Measurements from ENCODE around the gene JUP. TPM values are rescaled to one million over a fixed set of nuclear protein-coding genes. Genes with fewer than 3 reads are reported as not detected.

JUP gene
- total RNA-seq, 1 experiment from 2014 or later, result 224 TPM

GRCh38 chr17:41738077-41738800 lies 48.3 kb downstream of the JUP start:
- intact Hi-C loops (cut with micrococcal nuclease), result loop anchor here (1.0 to 2.0 kb wide), 4 partner anchors 63 to 147 kb away; partner anchors contain the start of genes KLHL11 and P3H4
- peak; percentile 63 for DNase-seq (ENCODE audit: low read depth, low spot score)
- H3K4me2 ChIP-seq (ENCODE audit: low read length), result peak overlapping the region; percentile 34
- H3K4me1 ChIP-seq (ENCODE audit: control insufficient read depth in 1 of 2, insufficient read depth in 2 of 2, low read length in 2 of 2), result peaks cover 21 to 46% of the 10 kb centered on the region in 2 experiments
- POLR2A ChIA-PET, result interaction anchor here (1.6 kb wide), 1 partner anchor 62 kb away, joined by 6 read pairs; no protein-coding TSS in a partner anchor
- H3K4me3 ChIP-seq (replicated peaks in 1 of 2; ENCODE audit: low read depth in 1 of 2, low read length in 2 of 2), result no peak overlapping the region
- peak; percentile 79 for ATAC-seq
- H3K9ac ChIP-seq (ENCODE audit: low read length), result peak overlapping the region; percentile 55
- no peaks in the 10 kb centered on the region for H3K27me3 ChIP-seq (ENCODE audit: insufficient read depth, low read length)
- H4K20me1 ChIP-seq (ENCODE audit: insufficient read depth), result no peaks in the 10 kb centered on the region
- no peaks in the 10 kb centered on the region for H3K36me3 ChIP-seq (ENCODE audit: control insufficient read depth in 1 of 2, insufficient read depth in 2 of 2, low read length in 2 of 2)
- CTCF ChIA-PET, result interaction anchor here (0.6 to 1.9 kb wide), 13 partner anchors 8 to 228 kb away, joined by 3 to 32 read pairs (median 3); partner anchors contain the start of genes CNP, ODAD4 and P3H4
- RAD21 ChIA-PET (ENCODE audit: low non-redundant PET in 1 of 2, low total read pairs in 2 of 2, uncharacterized antibody in 2 of 2, unreplicated experiment in 2 of 2), result interaction anchor here (0.6 to 1.4 kb wide), 8 partner anchors 62 to 259 kb away, joined by 3 to 5 read pairs (median 3); partner anchors contain the start of gene P3H4 (in 1 of the 2)
- no peaks in the 10 kb centered on the region for H3K9me2 ChIP-seq (ENCODE audit: insufficient read depth)
- H3K9me3 ChIP-seq (ENCODE audit: control insufficient read depth in 1 of 2, insufficient read depth in 1 of 2, low read depth in 1 of 2, low read length in 2 of 2), result no peaks in the 10 kb centered on the region
- no peaks in the 10 kb centered on the region for H3K79me2 ChIP-seq (ENCODE audit: insufficient read depth, low read length)
- H2AFZ ChIP-seq (ENCODE audit: low read depth, low read length, poor library complexity, severe bottlenecking), result no peak overlapping the region
- H3K27ac ChIP-seq (ENCODE audit: low read depth, low read length), result peak overlapping the region; percentile 39
- BruUV-seq (replicated peaks), result no TSS peak
- peak; percentile 83 for TF ChIP-seq YY1 (IDR thresholded peaks at IDR 0.05; ENCODE audit: extremely low read depth, insufficient replicate concordance, low read depth, low read length)
- no peak for TF ChIP-seq EZH2 (IDR thresholded peaks at IDR 0.05)
- TF ChIP-seq CTCF (IDR thresholded peaks at IDR 0.05 in 2 of 3, conservative IDR thresholded peaks at IDR 0.05 in 1 of 3; ENCODE audit: borderline replicate concordance in 1 of 3, insufficient read depth in 1 of 3, low read depth in 2 of 3, low read length in 2 of 3), result peak; percentile 95 to 97 (median 96)
- TF ChIP-seq ELF1 (IDR thresholded peaks at IDR 0.05; ENCODE audit: borderline replicate concordance, low read depth), result no peak
- peak; percentile 94 for TF ChIP-seq MAX (IDR thresholded peaks at IDR 0.05)
- no peak for TF ChIP-seq TCF7L2 (IDR thresholded peaks at IDR 0.05; ENCODE audit: borderline replicate concordance, extremely low read depth, insufficient read depth, insufficient read length)
- peak; percentile 39 for TF ChIP-seq POLR2AphosphoS5 (IDR thresholded peaks at IDR 0.05; ENCODE audit: low read depth, low read length)
- no peak for TF ChIP-seq ZFX (IDR thresholded peaks at IDR 0.05)
- TF ChIP-seq ATF3 (IDR thresholded peaks at IDR 0.05), result no peak
- TF ChIP-seq SIN3A (IDR thresholded peaks at IDR 0.05; ENCODE audit: low read depth), result no peak
- TF ChIP-seq ZBTB33 (IDR thresholded peaks at IDR 0.05; ENCODE audit: extremely low read depth, insufficient replicate concordance, low read length), result no peak
- peak; percentile 100 for TF ChIP-seq RAD21 (IDR thresholded peaks at IDR 0.05; ENCODE audit: low read depth)
- TF ChIP-seq CEBPB (IDR thresholded peaks at IDR 0.05; ENCODE audit: low read depth), result no peak
- TF ChIP-seq CBX3 (IDR thresholded peaks at IDR 0.05; ENCODE audit: low read depth), result no peak
- no peak for TF ChIP-seq EGR1 (IDR thresholded peaks at IDR 0.05; ENCODE audit: low read depth)
- TF ChIP-seq POLR2A (IDR thresholded peaks at IDR 0.05; ENCODE audit: borderline replicate concordance, extremely low read depth, insufficient read depth, insufficient read length), result no peak
- no peak for TF ChIP-seq JUND (IDR thresholded peaks at IDR 0.05)
- no peak for TF ChIP-seq REST (IDR thresholded peaks at IDR 0.05; ENCODE audit: low read depth)
- no peak for TF ChIP-seq SP1 (IDR thresholded peaks at IDR 0.05; ENCODE audit: low read depth)

Data from HCT116 (cell line).